ENCODE measurements around the gene PPM1N.

Gene PPM1N

DNA sequence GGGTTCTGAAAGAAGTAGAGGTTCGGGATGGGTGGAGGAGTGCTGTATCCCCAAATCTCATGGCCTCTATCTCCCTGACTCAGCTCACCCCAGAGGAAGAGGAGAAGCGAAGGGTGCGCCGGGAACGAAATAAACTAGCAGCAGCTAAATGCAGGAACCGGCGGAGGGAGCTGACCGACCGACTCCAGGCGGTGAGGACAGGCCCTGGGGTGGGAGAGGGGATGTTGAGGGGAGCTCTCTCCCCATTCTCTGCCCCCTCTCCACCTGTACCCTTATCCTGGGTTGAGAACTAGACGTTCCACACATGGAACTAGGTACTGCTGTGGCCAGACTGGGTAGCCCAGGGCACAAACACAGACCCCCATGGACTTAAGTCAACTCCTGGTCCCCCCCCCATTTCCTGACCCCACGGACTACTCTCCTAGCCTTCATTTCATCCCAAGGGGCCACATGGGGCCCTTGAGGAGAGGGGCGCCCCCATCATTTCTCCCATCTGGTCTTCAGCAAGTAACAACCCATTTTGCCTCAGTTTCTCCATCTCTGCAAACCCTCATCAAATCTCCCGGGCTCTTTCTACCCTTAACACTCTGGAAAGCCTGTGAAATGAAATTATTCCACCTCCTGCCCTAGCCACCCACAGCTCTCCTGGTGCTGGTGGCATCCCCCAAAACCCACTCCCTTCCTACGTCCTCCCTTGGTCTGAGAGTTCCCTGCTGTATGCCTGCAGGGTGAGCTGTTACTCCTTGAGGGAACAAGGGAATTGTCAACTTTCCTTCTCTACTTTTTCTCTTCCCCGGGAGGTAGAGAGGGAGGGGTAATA is 26.9 kb upstream of the PPM1N start:
- peak in 1 of 4 experiments; percentile 17 for DNase-seq

DNA sequence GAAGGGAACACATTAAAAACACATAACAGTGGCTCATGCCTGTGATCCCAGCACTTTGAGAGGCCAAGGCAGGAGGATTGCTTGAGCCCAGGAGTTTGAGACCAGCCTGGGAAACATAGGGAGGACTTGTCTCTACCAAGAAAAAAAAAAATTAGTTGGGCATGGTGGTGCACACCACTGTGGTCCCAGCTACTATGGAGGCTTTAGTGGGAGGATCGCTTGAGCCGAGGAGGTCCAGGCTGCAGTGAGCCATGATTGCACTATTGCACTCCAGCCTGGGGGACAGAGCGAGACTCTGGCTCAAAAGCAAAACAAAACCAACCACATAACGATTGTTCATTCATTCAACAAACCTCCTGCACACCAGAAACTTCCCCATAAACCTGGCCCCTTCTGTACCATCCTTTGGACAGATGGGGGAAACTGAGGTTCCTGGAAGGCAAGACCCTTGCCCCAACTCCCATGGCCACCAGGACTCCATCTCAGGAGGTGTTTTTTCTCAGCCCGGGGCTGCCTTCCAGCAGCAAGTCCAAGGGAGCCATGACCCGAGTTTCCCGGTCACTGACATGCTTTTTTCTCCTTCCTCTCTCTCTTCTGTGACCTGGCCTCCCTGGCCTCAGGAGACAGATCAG is 26.2 kb upstream of the PPM1N start:
- no peak for DNase-seq

- DNase-seq = peak in 2 of 4 experiments; percentile 20 to 31
Observed at GRCh38 chr19:45472563-45473366, 25.5 kb upstream of the PPM1N start.

DNA sequence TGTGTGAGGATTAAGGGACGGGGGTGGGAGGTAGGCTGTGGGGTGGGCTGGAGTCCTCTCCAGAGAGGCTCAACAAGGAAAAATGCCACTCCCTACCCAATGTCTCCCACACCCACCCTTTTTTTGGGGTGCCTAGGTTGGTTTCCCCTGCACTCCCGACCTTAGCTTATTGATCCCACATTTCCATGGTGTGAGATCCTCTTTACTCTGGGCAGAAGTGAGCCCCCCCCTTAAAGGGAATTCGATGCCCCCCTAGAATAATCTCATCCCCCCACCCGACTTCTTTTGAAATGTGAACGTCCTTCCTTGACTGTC is 24.9 kb upstream of the PPM1N start:
- DNase-seq = no peak

DNA sequence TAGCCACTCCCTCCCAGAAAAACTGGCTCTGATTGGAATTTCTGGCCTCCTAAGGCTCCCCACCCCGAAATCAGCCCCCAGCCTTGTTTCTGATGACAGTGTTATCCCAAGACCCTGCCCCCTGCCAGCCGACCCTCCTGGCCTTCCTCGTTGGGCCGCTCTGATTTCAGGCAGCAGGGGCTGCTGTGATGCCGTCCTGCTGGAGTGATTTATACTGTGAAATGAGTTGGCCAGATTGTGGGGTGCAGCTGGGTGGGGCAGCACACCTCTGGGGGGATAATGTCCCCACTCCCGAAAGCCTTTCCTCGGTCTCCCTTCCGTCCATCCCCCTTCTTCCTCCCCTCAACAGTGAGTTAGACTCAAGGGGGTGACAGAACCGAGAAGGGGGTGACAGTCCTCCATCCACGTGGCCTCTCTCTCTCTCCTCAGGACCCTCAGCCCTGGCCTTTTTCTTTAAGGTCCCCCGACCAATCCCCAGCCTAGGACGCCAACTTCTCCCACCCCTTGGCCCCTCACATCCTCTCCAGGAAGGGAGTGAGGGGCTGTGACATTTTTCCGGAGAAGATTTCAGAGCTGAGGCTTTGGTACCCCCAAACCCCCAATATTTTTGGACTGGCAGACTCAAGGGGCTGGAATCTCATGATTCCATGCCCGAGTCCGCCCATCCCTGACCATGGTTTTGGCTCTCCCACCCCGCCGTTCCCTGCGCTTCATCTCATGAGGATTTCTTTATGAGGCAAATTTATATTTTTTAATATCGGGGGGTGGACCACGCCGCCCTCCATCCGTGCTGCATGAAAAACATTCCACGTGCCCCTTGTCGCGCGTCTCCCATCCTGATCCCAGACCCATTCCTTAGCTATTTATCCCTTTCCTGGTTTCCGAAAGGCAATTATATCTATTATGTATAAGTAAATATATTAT is 24.3 kb upstream of the PPM1N start:
- DNase-seq = peak in 2 of 4 experiments; percentile 12 to 26

GRCh38 chr19:45474606-45475521 is 23.4 kb upstream of the PPM1N start:
- no peak for DNase-seq

DNA sequence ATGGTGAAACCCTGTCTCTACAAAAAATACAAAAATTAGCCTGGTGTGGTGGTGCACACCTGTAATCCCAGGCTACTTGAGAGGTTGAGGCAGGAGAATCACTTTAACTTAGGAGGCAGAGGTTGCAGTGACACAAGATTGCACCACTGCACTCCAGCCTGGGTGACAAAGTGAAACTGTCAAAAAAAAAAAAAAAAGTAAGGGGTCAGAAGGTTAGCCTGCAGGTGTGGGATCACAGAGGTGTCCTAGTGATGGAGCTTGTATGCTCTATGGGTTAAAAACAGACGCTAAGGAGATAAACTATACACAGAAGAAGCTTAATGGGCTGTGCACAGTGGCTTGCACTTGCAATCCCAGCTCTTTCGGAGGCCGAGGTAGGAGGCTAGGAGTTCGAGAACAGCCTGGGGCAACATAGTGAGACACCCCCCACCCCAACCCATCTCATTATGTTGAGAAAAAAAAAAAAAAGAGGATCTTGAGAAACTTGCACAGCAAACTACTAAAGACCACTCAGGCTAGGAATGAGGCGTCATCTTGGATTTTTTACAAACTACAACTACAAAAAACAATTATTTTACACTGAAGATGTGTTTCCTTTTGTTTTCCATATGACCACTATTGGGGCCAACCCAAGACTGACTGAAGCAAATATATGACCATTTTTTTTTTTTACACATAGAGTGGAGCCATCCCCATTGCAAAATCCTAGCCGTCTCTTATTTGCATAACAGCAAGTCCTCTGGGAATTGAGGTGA is 22.5 kb upstream of the PPM1N start:
- DNase-seq = peak in 1 of 4 experiments; percentile 18

GRCh38 chr19:45476304-45476703 is 21.9 kb upstream of the PPM1N start:
- DNase-seq = no peak

GRCh38 chr19:45477186-45477585 is 21.1 kb upstream of the PPM1N start:
- no peak for DNase-seq

DNA sequence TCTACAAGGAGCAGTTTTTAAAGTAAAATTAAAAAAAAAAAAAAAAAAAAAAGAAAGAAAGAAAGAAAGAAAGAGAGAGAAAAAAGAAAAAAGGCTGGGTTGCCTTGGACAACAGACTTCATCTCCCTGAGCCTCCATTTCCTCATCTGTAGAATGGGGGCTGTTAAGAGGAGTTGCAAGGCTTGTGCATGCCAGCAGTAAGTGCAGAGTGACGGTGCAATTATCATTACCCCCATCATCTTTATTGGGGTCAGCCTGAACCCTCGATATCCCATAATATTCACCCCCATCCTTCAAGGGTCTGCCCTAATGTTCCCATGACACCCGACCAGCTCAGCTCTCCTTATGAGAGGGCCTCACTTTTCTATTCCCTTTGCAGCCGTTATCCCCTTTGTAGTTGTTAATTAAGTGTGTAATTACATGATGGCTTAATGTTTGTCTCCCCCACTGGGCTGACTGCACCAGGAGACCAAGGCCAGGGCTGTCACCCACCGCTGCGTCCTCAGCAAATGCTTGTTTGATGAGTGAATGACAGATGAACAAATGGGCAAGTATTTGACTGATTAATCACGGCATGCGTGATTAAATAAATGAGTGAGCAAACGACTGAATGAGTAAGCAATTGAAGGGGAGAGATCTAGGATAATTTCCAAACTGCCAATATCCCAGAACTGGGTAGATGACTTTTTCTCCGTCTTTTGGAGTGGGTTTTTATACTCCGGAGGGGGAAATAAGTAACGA is 20.4 kb upstream of the PPM1N start:
- DNase-seq = no peak

- peak; percentile 72 to 80 (median 76) for DNase-seq
Observed at GRCh38 chr19:45478454-45479238, 19.6 kb upstream of the PPM1N start.

DNA sequence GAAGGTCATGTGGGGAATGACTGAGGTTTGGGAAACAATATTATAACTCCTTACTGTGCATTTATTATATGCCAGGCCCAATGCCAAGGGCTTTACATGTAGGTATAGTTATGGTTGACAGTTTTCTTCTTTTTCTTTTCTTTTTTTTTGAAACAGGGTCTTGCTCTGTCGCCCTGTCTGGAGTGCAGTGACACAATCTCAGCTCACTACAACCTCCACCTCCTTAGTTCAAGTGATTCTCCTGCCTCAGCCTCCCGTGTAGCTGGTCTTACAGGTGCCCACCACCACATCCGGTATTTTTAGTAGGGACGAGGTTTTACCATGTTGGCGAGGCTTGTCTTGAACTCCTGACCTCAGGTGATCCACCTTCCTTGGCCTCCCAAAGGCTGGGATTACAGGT is 15.2 kb upstream of the PPM1N start:
- no peak for DNase-seq

DNA sequence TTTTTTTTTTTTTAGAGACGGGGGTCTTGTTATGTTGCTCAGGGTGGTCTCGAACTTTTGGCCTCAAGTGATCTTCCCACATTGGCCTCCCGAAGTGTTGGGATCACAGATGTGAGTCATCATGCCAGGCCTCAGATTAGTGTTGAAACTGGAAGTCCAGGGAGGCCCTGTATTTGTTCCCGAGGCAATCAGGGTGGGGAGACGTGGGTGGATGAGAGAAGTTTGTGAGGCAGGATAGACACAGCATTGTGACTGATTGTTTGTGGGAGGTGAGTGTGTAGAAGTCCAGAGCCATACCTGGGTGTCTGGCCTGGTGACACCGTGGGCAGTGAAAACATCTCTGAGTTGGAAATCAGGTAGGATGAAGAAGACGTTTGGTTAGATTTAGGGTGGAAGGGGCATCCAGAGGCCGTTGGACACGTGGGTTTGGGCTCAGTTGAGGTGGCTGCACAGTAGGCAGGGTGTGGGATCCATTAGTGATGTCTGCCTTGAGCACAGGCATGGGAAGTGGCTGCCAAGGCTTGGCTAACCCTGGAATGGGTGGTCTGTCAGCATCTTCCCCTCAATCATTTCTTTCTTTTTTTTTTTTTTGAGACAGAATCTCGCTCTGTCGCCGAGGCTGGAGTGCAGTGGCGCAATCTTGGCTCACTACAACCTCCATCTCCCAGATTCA is 13.8 kb upstream of the PPM1N start:
- DNase-seq = no peak

- DNase-seq = peak; percentile 90 to 99 (median 97)
Observed at GRCh38 chr19:45485305-45486077, 12.8 kb upstream of the PPM1N start.

DNA sequence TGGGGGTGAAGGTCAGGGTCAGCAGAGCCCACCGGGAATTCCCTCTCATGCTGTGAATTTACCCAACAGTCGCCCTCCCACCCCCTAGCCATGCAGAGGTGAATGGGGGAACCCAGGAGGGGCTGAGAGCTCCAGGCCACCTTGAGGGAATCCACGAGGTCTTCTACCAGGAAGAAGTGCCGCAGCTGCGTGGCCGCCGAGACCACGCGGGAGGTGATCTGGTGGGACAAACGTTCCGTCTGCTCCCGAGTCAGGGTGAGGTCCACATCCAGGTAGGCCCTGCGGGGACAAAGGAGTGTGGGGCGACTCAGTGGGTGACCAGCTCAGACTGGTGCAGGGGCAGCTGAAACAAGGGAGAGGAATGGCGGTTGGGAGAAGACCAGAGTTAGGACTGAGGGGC is 9.5 kb upstream of the PPM1N start:
- no peak for DNase-seq

DNA sequence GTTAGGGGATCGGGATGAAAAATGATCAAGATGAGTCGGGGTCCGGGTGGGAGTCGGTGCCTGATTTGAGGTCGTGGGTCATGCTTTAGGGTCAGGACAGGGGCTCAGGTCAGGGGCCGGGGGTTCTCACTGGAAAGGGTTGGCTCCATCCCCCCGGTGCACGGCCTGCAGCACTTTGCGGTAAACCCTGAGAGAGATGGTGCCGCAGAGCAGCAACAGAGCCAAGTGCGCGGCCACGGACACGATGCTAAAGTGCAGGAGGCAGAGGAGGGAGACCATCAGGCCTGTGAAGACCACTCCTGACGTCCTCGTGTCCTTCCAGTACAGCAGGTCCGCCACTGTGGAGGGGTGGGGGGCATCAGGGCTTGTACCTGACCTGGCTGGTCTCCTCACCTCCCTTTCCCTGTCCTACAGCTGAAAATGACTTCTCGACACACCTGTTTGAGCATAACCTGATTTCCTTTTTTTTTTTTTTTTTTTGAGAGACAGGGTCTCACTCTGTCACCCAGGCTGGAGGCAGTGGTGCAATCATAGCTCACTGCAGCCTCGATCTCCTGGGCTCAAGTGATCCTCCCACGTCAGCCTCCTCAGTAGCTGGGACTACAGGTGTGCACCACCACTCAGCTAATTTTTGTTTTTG is 8.9 kb upstream of the PPM1N start:
- no peak for DNase-seq

DNA sequence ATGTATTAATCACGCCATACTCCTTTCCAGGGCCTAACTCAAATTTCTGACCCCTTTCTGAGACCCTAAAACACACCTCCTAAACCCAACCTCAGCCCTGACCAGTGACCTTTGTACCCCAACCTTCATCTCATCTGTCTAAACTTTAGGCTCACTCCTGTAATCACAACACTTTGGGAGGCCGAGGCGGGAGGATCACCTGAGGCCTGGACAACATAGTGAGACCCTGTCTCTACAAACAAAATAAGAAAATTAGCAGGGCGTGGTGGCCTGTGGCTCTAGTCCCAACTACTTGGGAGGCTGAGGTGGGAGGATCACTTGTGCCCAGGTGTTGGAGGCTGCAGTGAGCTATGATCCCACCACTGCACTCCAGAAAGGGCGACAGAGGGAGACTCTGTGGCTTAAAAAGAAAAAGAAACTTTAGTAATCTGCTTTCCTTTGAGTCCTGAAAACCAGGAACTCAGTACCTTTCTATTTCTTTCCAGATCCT is 6.1 kb upstream of the PPM1N start:
- no peak for DNase-seq

All from activated naive CD4-positive, alpha-beta T cell (primary cell).